Measurements from ENCODE around the gene UBE2M.
A peak's percentile ranks its signal among the peaks of the same experiment; 100 is the strongest.
"Not testable (repeated sequence)": the region's sequence is repeated elsewhere in the genome, so short reads cannot be mapped to it uniquely, and the experiment has no call there.

UBE2M gene

GRCh38 chr19:58513694-58514563 lies 44.5 kb downstream of the UBE2M start:
- DNase-seq (ENCODE audit: extremely low read depth in 1 of 2, low read depth in 1 of 2), result peak; percentile 91 to 95

GRCh38 chr19:58513213-58513693 lies 45.2 kb downstream of the UBE2M start:
- DNase-seq (ENCODE audit: extremely low read depth in 1 of 2, low read depth in 1 of 2), result no peak

- no peak for DNase-seq (ENCODE audit: extremely low read depth in 1 of 2, low read depth in 1 of 2)
Observed at GRCh38 chr19:58511353-58512208, 46.8 kb downstream of the UBE2M start, which contains the start of gene SLC27A5. Gene SLC27A5 (minus strand): TSS chr19:58511992. CDS start chr19:58511955, 37 bp downstream.

GRCh38 chr19:58510084-58510862 lies 48.1 kb downstream of the UBE2M start:
- DNase-seq (ENCODE audit: extremely low read depth in 1 of 2, low read depth in 1 of 2), result no peak

GRCh38 chr19:58509731-58510083 lies 48.7 kb downstream of the UBE2M start:
- DNase-seq (ENCODE audit: extremely low read depth in 1 of 2, low read depth in 1 of 2), result no peak

- DNase-seq (ENCODE audit: extremely low read depth in 1 of 2, low read depth in 1 of 2), result not testable (repeated sequence)
Observed at GRCh38 chr19:58507602-58508223, 50.7 kb downstream of the UBE2M start.
